A549 (cell line): Measurements from ENCODE around the gene PKN3. TPM values are rescaled to one million over a fixed set of nuclear protein-coding genes. Genes with fewer than 3 reads are reported as not detected.
"Not testable (repeated sequence)": the region's sequence is repeated elsewhere in the genome, so short reads cannot be mapped to it uniquely, and the experiment has no call there.

Experiments used
- ATAC-seq, 2 experiments: fragments of 200-7000 bp in 1 of 2; fragments of >200 bp in 1 of 2; cut with Nextera tagmentation in 1 of 2; cut with Tn5 transposase in 1 of 2; 3 replicates each; pipeline versions ENCODE4 v1.8.0 to v1.9.1; 2018 to 2020; ENCODE audit warnings: mild to moderate bottlenecking in 1 of 2, moderate library complexity in 1 of 2
- CTCF ChIA-PET: fragments of 300-600 bp; sonication (Branson Sonifier 250); formaldehyde crosslinking; extraction: SDS; loops from one replicate; lab custom pipeline; 2021; ENCODE audit warnings: antibody characterized with exemption, inconsistent platforms; lab: Yijun Ruan, JAX
- POLR2A ChIA-PET: fragments of 350-600 bp; formaldehyde crosslinking; extraction: SDS; loops from one replicate; lab custom pipeline; 2021; ENCODE audit warnings: antibody characterized with exemption, inconsistent platforms; lab: Yijun Ruan, JAX
- DNase-seq, 2 experiments: peaks; one replicate each; pipeline versions ENCODE4 v3.0.0 to v3.0.0-alpha.2; 2011 to 2016; ENCODE audit warnings: low read depth in 1 of 2, low spot score in 1 of 2
- FAIRE-seq: peaks from 2 replicates; lab custom pipeline; 2011; peaks lifted over from hg19 to GRCh38; lab: Jason Lieb, UNC
- H3K27ac ChIP-seq, 2 experiments: fragments of >200 bp; sonication (Bioruptor Twin); formaldehyde crosslinking; 3 replicates each; pipeline ENCODE4 v1.5.1; 2016 to 2017
- H3K4me1 ChIP-seq: fragments of >200 bp; sonication (Bioruptor Twin); formaldehyde crosslinking; 3 replicates; pipeline ENCODE4 v1.6.1; 2016
- H3K4me2 ChIP-seq: fragments of >200 bp; sonication (Bioruptor Twin); formaldehyde crosslinking; 3 replicates; pipeline ENCODE4 v1.6.1; 2016
- H3K4me3 ChIP-seq: fragments of >200 bp; sonication (Bioruptor Twin); formaldehyde crosslinking; 3 replicates; pipeline ENCODE4 v1.5.1; 2016
- H3K9me3 ChIP-seq: fragments of >200 bp; sonication (Bioruptor Twin); formaldehyde crosslinking; 3 replicates; pipeline ENCODE4 v1.6.1; 2016
- CBX8 ChIP-seq: fragments of 200-600 bp; sonication (generic); IDR thresholded peaks from 2 replicates; pipeline ENCODE4 v1.6.1; 2016
- CHD2 ChIP-seq: fragments of 150-350 bp; IDR thresholded peaks from 2 replicates; pipeline ENCODE4 v1.6.1; 2014; ENCODE audit warnings: low read length; ENCODE audit not compliant: partially characterized antibody
- EHF ChIP-seq: fragments of 250-450 bp; sonication (Bioruptor Pico); IDR thresholded peaks from 2 replicates; pipeline ENCODE4 v1.5.0; 2020; ENCODE audit warnings: mild to moderate bottlenecking
- EHMT2 ChIP-seq: fragments of 200-600 bp; sonication (generic); IDR thresholded peaks from 2 replicates; pipeline ENCODE4 v1.6.1; 2016; ENCODE audit warnings: antibody characterized with exemption, low read depth, mild to moderate bottlenecking, moderate library complexity
- FOSB ChIP-seq: fragments of 250-450 bp; sonication (Bioruptor Pico); IDR thresholded peaks from 2 replicates; pipeline ENCODE4 v1.5.0; 2020; ENCODE audit warnings: mild to moderate bottlenecking, moderate library complexity
- FOXS1 ChIP-seq: fragments of 250-450 bp; sonication (Bioruptor Pico); IDR thresholded peaks from 2 replicates; pipeline ENCODE4 v1.5.0; 2020; ENCODE audit warnings: mild to moderate bottlenecking, moderate library complexity
- HDAC2 ChIP-seq: fragments of 200-600 bp; sonication (generic); IDR thresholded peaks from 2 replicates; pipeline ENCODE4 v1.6.1; 2016
- HEYL ChIP-seq: fragments of 250-450 bp; sonication (Bioruptor Pico); IDR thresholded peaks from 2 replicates; pipeline ENCODE4 v1.8.0; 2021; ENCODE audit warnings: mild to moderate bottlenecking, moderate library complexity
- HMGXB4 ChIP-seq: fragments of 250-450 bp; sonication (Bioruptor Pico); IDR thresholded peaks from 2 replicates; pipeline ENCODE4 v1.5.0; 2021; ENCODE audit warnings: mild to moderate bottlenecking, moderate library complexity, borderline replicate concordance
- HOXB13 ChIP-seq: fragments of 250-450 bp; sonication (Bioruptor Pico); IDR thresholded peaks from 2 replicates; pipeline ENCODE4 v1.5.0; 2020; ENCODE audit warnings: low read depth, mild to moderate bottlenecking, moderate library complexity
- JUN ChIP-seq, 2 experiments: fragments of >200 bp; sonication (Bioruptor Twin); formaldehyde crosslinking; IDR thresholded peaks; 2 replicates in 1 of 2; 3 replicates in 1 of 2; pipeline ENCODE4 v1.6.1; 2016 to 2017
- KDM1A ChIP-seq: fragments of 200-600 bp; sonication (generic); IDR thresholded peaks from 2 replicates; pipeline ENCODE4 v1.6.1; 2016; ENCODE audit warnings: low read depth, mild to moderate bottlenecking
- KDM5A ChIP-seq: fragments of 200-600 bp; sonication (generic); IDR thresholded peaks from 2 replicates; pipeline ENCODE4 v1.6.1; 2016; ENCODE audit warnings: antibody characterized with exemption, mild to moderate bottlenecking
- MAFK ChIP-seq: fragments of 450-650 bp; IDR thresholded peaks from 2 replicates; pipeline ENCODE4 v1.6.1; 2014; ENCODE audit not compliant: partially characterized antibody
- MAX ChIP-seq: IDR thresholded peaks from 2 replicates; pipeline ENCODE4 v1.6.1; 2012
- MYC ChIP-seq: IDR thresholded peaks from 2 replicates; pipeline ENCODE4 v1.6.1; 2012; ENCODE audit warnings: mild to moderate bottlenecking, inconsistent platforms, low read length, improper control_type of control experiment, borderline replicate concordance
- NR3C1 ChIP-seq: fragments of >200 bp; sonication (Bioruptor Twin); formaldehyde crosslinking; IDR thresholded peaks from 3 replicates; pipeline ENCODE4 v1.6.1; 2017
- PBX3 ChIP-seq: IDR thresholded peaks from 2 replicates; pipeline ENCODE4 v1.6.1; 2012
- RAD21 ChIP-seq, 2 experiments: fragments of >200 bp in 1 of 2; sonication (Bioruptor Twin) in 1 of 2; formaldehyde crosslinking in 1 of 2; IDR thresholded peaks in 1 of 2; conservative IDR thresholded peaks in 1 of 2; 2 replicates in 1 of 2; 3 replicates in 1 of 2; pipeline ENCODE4 v1.6.1; 2012 to 2018; ENCODE audit warnings: inconsistent platforms in 1 of 2
- RCOR1 ChIP-seq: fragments of 150-350 bp; IDR thresholded peaks from 2 replicates; pipeline ENCODE4 v1.6.1; 2014; ENCODE audit warnings: antibody characterized with exemption, low read length, low read depth
- RNF2 ChIP-seq: fragments of 200-600 bp; sonication (generic); IDR thresholded peaks from 2 replicates; pipeline ENCODE4 v1.6.1; 2016; ENCODE audit warnings: low read depth, mild to moderate bottlenecking, antibody characterized with exemption, moderate library complexity, borderline replicate concordance
- SMC3 ChIP-seq: fragments of >200 bp; sonication (Bioruptor Twin); formaldehyde crosslinking; IDR thresholded peaks from 3 replicates; pipeline ENCODE4 v1.6.1; 2018; ENCODE audit warnings: inconsistent platforms
- TFCP2L1 ChIP-seq: fragments of 250-450 bp; sonication (Bioruptor Pico); IDR thresholded peaks from 2 replicates; pipeline ENCODE4 v1.5.0; 2021; ENCODE audit warnings: mild to moderate bottlenecking
- TP53 ChIP-seq: fragments of 250-450 bp; sonication (Bioruptor Pico); IDR thresholded peaks from 2 replicates; pipeline ENCODE4 v1.5.0; 2021; ENCODE audit warnings: mild to moderate bottlenecking, moderate library complexity
- USF2 ChIP-seq: fragments of 450-650 bp; IDR thresholded peaks from 2 replicates; pipeline ENCODE4 v1.6.1; 2014; ENCODE audit warnings: antibody characterized with exemption
- ZFP36 ChIP-seq: fragments of 450-650 bp; IDR thresholded peaks from 2 replicates; pipeline ENCODE4 v1.6.1; 2014; ENCODE audit warnings: borderline replicate concordance; ENCODE audit not compliant: partially characterized antibody
- ZSCAN20 ChIP-seq: fragments of 250-450 bp; sonication (Bioruptor Pico); IDR thresholded peaks from 2 replicates; pipeline ENCODE4 v1.8.0; 2022; ENCODE audit warnings: mild to moderate bottlenecking, moderate library complexity
- WGBS: methylation state at CpG from one replicate; pipeline ENCODE4 v1.1.6; 2017; ENCODE audit errors: missing lambda C conversion rate; 5-methylcytosine and 5-hydroxymethylcytosine counted together
- polyA plus RNA-seq, 4 experiments: library from polyadenylated mRNA; depleted of rRNA in 3 of 4; stranded (reverse); fragments of >200 nt; fragmentation: RNase III in 1 of 4; extraction: RNeasy Plus Mini Kit Qiagen cat#74134 plus additional on column Dnase treatment in 1 of 4; gene quantifications; 2 replicates in 3 of 4; 3 replicates in 1 of 4; pipeline ENCODE4 v1.2.3, GENCODE V29; 2011 to 2017

Gene PKN3
- polyA plus RNA-seq, 2 of the 4 experiments (the other 2 are of a cell fraction), result 9.0 to 14.1 TPM

GRCh38 chr9:128696923-128697707 is 5.2 kb upstream of the PKN3 start:
- POLR2A ChIA-PET, result interaction anchor here (0.7 to 1.2 kb wide), 2 partner anchors 13 to 36 kb away, joined by 6 to 10 read pairs; no protein-coding TSS in a partner anchor
- no peak for DNase-seq
- TF ChIP-seq MYC (no peak), SMC3 (no peak), HEYL (no peak), RAD21 (conservative IDR thresholded peaks at IDR 0.05 in 1 of 2, IDR thresholded peaks at IDR 0.05 in 1 of 2) (no peak), HDAC2 (no peak), TP53 (no peak), CBX8 (no peak), KDM5A (no peak), RCOR1 (no peak), NR3C1 (no peak), USF2 (no peak), HOXB13 (CRISPR knock-in tag) (no peak), MAX (no peak), FOSB (CRISPR knock-in tag) (no peak; the same call in 1 of the 2 replicates), HMGXB4 (no peak), CHD2 (no peak), MAFK (no peak)
- TF ChIP-seq, all 56 proteins: peak for 0
- WGBS, result 79% methylated on average over 8 of the region's 8 CpGs
- H3K4me3 ChIP-seq, result no peak overlapping the region
- CTCF ChIA-PET, result interaction anchor here (0.8 to 2.5 kb wide), 6 partner anchors 8 to 231 kb away, joined by 3 to 11 read pairs (median 4); no protein-coding TSS in a partner anchor
- peaks cover 15% of the 10 kb centered on the region for H3K4me1 ChIP-seq
- ATAC-seq, result peak in 1 of 2 experiments; percentile 22; a peak in 1 of 6 replicates
- FAIRE-seq, result no peak
- H3K9me3 ChIP-seq, result no peaks in the 10 kb centered on the region
- no peak overlapping the region for H3K4me2 ChIP-seq
- no peak overlapping the region for H3K27ac ChIP-seq

GRCh38 chr9:128699096-128699795 is 3.1 kb upstream of the PKN3 start:
- ATAC-seq, FAIRE-seq, DNase-seq, H3K4me2 ChIP-seq, H3K4me3 ChIP-seq, H3K27ac ChIP-seq, H3K9me3 ChIP-seq: not testable (repeated sequence)
- ChIA-PET POLR2A (interaction anchor here (0.6 to 1.1 kb wide), 2 partner anchors 10 to 53 kb away, joined by 3 to 4 read pairs; partner anchors contain the start of gene SET), CTCF (interaction anchor here (1.1 to 3.6 kb wide), 7 partner anchors 8 to 261 kb away, joined by 3 to 44 read pairs (median 4); no protein-coding TSS in a partner anchor)
- WGBS, result 93% methylated on average over 30 of the region's 30 CpGs
- H3K4me1 ChIP-seq, result peaks cover 14% of the 10 kb centered on the region

- CTCF ChIA-PET, result interaction anchor here (0.7 to 3.6 kb wide), 14 partner anchors 10 to 344 kb away, joined by 3 to 44 read pairs (median 7); no protein-coding TSS in a partner anchor
- ATAC-seq (no peak), DNase-seq (no peak), FAIRE-seq (no peak)
- 89% methylated on average over 10 of the region's 10 CpGs for WGBS
- Histone ChIP-seq H3K4me1 (peaks cover 14% of the 10 kb centered on the region), H3K4me2 (no peak overlapping the region), H3K27ac (no peak overlapping the region), H3K4me3 (no peak overlapping the region), H3K9me3 (no peaks in the 10 kb centered on the region)
- POLR2A ChIA-PET, result no interaction called here
- no peak for TF ChIP-seq RCOR1
- TF ChIP-seq EHMT2, result no peak
- no peak for TF ChIP-seq USF2
- no peak for TF ChIP-seq RNF2
- no peak for TF ChIP-seq MYC
- TF ChIP-seq JUN (IDR thresholded peaks at IDR 0.05), result no peak
- TF ChIP-seq ZFP36, result no peak
- no peak for TF ChIP-seq EHF (CRISPR knock-in tag)
- TF ChIP-seq PBX3, result no peak
- no peak for TF ChIP-seq TFCP2L1
- no peak for TF ChIP-seq KDM1A
- TF ChIP-seq FOXS1 (CRISPR knock-in tag), result no peak
- no peak for TF ChIP-seq ZSCAN20
These were observed 962 bp upstream of the PKN3 start for GRCh38 chr9:128701227-128701854.
